Renal pelvis (tissue), 12 donors: Measurements from ENCODE around the gene ZIC3. TPM values are rescaled to one million over a fixed set of nuclear protein-coding genes. Genes with fewer than 3 reads are reported as not detected.
"Not testable (repeated sequence)": the region's sequence is repeated elsewhere in the genome, so short reads cannot be mapped to it uniquely, and the experiment has no call there.

Experiments
- DNase-seq: peaks from one replicate; pipeline ENCODE4 v3.0.0-alpha.2; 2013
- long read RNA-seq, 16 experiments: transcript quantifications; one replicate each; lab custom pipeline, GENCODE V29; 2026
- polyA plus RNA-seq, 3 donors: library from polyadenylated mRNA; unstranded; fragments of 120-200 nt; gene quantifications; one replicate each; pipeline ENCODE4 v1.2.1, GENCODE V29; 2013; ENCODE audit not compliant: insufficient read length in 3 of 3

ZIC3 gene
- polyA plus RNA-seq = under 1 TPM in 1 of 3 donors, not detected in 2; 0.09 TPM
- long read RNA-seq, donor 1 = 0 reads
- long read RNA-seq, donor 2 = 0 reads
- long read RNA-seq, donor 3 = 0 reads
- long read RNA-seq, donor 4 = 0 reads
- long read RNA-seq, donor 5 = 0 reads
- long read RNA-seq, donor 6 = 0 reads
- long read RNA-seq, donor 7 = 0 reads
- long read RNA-seq, donor 8 = 0 reads
- long read RNA-seq, donor 9 = 0 reads
- long read RNA-seq, donor 10 = 0 reads
- long read RNA-seq, donor 11 = 0 reads
- long read RNA-seq, donor 12 = 0 reads
- long read RNA-seq, donor 13 = 0 reads
- long read RNA-seq, donor 14 = 0 reads
- long read RNA-seq, donor 15 = 0 reads
- long read RNA-seq, donor 16 = 0 reads

- DNase-seq = peak; percentile 42
These were observed at the start of gene ZIC3 for GRCh38 chrX:137565921-137566745. ZIC3 (plus strand) TSS chrX:137566127; CDS start chrX:137566692, 565 bp downstream.

DNA sequence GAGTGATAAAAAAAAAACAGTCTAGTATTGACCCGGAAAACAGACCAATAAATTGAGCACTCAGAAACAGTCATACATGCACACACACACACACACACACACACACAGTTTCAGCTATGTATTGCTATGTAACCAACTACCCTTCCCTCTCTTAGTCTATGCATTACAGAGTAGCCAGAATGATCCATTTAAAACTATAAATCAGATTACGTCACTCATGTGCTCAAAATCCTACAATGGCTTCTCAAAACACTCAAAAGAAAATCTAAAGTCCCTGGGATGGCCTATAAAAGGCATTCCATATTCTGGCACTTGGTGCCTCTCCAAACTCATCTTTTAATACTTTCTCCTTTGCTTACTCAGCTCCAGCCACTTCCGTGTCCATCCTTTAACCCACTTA, 46.5 kb upstream of the ZIC3 start:
- DNase-seq = no peak

DNA sequence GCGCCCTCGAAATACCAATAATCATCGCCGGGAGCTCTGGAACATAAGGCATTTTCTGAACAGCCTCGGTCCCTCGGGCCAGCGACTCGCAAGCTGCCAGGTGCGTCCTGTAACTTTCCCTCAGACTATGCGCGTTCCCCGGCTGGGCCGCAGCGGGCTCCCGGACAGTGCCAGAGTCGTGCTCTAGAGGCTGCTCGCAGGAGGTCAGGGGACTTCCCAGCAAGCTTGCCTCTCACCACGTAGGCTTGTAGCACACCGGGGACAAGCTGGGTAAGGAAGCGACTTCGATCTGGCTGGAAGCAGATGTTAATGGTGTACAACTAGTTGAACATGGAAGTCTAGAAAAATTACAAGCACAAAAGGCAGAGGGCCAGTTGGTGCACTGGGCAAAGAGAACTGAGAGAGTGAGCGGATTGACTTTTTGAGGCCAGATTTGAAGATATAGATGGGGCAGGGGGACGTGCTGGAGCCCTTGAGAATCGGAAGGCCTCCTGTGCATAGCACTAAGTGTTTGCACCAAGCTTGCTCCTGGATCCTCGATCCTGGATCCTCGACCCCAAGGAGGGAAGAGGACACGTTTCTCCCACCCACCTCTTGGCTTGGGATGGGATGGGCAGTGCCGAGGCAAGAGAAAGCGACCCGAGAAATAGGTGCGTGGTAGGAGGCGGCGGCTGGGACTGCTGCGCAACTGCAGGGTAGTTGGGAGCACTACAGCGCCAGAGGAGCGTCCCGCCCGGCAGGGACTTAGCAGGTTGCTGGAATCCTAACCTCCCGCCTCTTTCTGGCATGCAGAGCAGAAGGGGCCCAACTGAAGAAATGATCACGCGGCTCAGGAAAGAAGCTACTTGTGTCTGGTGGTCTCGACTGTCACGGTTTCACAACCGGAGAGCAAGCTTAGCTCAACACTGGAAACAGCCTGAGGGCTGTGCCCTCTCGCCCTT, 19.9 kb upstream of the ZIC3 start:
- DNase-seq = no peak

- no peak for DNase-seq
These were observed 18.6 kb upstream of the ZIC3 start for GRCh38 chrX:137547291-137547690.

- DNase-seq = no peak
These were observed 17.7 kb upstream of the ZIC3 start for GRCh38 chrX:137548261-137548660.

DNA sequence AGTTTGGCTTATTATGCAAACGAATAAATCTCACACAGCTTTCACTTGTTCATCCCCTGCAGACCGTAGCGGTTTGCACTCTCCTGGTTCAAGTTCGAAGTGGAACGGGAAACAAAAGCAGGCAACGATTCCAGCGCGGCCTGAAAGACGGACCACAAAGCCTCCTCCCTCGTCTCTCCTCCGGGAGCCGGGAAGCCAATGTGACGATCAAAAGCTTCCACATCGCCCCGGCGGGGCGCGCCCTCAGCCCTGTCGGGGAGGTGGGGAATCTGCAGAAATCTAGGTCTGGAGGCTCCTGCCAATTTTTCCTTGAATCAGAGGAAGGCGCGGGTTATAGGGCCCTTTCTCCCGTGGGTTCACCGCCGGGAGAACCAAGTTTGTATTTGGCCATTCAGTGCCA, 16.9 kb upstream of the ZIC3 start:
- no peak for DNase-seq

DNA sequence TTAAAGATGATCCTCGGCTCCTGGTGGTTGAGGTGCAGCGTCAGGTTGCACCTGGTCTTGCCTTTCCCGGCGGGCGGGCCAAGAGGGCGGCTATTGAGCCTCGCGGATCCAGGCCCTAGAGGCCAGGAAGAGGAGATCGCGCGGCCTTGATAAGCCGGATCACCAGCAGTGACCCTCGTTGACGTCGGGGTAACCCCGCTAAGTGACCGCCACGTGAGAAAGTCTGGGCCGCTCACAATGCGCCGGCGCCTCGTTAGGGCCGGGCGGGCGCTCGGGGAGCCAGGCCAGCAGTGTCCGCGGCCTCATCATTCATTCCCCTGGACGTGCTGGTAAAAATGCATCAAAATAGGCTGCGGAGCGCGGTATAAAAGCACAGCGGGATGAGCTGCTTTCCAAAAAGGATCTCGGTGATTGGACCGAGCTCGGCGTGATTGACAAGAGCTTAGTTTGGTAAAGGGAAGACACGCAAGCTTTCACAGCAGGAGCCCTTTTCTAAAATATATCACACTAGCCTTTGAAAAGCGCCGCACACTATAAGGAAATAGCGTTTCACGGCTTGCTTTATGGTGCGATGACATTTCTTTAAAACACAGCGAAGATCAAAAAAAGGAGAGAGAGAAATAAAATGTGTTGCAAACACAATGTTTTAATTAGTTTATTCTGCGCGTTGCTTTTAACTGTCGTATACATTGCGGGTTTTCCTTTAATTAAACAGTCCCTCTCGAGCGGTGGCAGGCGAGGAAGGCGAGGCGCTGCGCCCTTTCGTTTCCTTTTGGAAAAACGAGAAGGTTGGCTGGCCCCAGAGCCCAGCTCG, 15.9 kb upstream of the ZIC3 start:
- no peak for DNase-seq

- DNase-seq = no peak
These were observed 15.2 kb upstream of the ZIC3 start for GRCh38 chrX:137550665-137551261.

- not testable (repeated sequence) for DNase-seq
These were observed 13.8 kb upstream of the ZIC3 start for GRCh38 chrX:137552098-137552497.

- no peak for DNase-seq
These were observed 3.8 kb upstream of the ZIC3 start for GRCh38 chrX:137562096-137562495.

GRCh38 chrX:137563681-137564651, 2.0 kb upstream of the ZIC3 start:
- DNase-seq = no peak

DNA sequence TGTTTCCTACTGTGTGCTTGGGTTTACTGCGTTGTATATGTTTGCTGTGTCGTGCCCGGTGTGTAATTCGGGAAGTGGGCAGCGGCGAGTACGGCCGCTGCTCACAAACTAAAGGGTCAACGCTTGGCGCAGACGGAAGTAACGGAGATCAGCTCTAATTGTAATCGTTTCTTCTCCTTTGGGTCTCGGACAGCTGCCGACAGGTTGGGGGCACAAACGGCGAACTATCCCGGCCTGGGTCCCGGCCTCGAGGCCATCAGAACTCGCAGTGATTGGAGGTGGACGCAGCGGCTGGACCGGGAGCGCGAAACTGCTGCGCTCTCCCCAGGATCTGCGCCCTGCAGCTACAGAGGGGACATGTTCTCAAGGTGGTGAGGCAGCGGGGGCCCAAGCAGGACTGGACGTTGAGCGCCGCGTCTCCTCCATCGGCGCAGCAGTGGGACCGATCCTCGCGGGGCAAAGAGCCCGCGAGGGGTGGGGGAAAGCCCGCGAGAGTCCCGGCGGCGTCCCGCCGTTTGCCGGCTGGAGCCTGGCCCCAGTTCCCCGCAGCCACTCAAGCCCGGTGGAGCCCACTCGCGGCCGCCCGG, 516 bp upstream of the ZIC3 start:
- no peak for DNase-seq

GRCh38 chrX:137566746-137567679, 1.1 kb downstream of the ZIC3 start:
- no peak for DNase-seq

DNA sequence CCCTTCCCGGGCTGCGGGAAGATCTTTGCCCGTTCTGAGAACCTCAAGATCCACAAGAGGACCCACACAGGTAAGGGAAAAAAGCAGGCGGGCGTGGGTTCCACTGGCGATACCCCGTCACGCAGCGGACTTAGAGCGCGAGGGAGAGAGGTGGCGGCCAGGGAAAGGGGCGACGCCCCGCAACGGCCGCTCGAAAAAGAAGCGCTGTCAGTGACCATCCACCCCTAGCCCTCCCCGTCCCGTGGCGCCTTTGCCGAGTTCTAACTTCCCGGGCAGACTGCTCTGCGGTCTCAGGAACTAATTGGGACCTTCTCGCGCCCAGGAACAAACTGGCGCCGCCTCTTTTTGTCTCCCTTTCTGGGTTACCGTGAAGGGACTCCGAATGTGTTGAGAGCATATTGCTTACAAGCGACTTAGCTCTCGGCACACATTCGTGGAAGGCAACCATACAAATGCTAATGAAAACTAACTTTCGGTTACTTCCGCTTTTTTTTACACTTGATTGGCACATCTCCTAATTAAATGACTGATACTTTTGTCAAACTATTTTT, 1.8 kb downstream of the ZIC3 start:
- DNase-seq = no peak

DNA sequence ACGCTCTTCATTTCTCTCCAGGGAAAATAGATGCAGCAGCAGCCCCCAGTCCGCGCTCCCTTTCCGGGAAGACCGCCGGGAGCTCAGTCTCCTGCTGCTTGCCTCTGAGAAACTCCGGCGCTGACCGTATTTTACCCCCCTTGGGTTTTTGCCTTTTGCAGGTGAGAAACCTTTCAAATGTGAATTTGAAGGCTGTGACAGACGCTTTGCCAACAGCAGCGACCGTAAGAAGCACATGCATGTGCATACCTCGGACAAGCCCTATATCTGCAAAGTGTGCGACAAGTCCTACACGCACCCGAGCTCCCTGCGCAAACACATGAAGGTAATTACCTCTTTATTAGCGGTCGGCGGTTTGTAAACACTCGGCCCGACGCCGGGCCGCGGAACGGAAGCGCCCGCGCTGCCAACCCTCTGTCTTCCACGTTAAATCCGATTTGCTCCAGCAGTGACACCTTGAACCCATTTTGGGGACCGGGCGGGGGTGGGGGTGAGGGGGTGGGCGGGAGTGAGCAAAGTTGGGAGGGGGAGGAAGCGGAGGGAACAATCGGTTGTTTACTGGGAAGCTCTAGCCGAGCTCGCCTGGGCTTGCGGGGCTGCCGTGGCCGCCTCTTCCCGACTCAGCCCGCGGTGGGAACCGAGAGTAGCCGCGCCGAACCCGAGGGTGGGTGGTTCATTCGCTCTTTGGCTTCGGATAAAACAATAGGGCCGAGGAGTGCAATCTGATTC, 3.0 kb downstream of the ZIC3 start:
- no peak for DNase-seq

DNA sequence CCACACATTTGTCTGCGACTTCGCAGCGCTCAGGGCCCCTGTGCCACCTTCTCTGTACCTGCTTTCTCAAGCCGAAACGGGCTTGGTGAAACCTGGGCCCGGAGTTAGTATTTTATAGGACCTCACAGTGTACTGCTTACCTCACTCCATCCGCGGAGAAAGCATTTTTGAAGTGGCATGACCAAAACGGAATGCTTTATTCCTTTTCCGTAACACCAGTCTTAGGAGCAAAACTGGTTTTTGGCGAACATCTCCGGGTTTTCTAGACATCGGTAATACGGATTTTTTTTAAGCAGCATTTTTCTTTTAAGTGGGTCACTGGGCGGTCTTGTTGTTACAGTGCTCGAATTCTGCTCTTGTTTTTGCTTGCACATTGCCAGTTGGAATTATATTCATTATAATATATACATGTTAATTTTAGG, 3.6 kb downstream of the ZIC3 start:
- DNase-seq = no peak
